Erythroblast (primary cell): ENCODE measurements around the gene TOX2.

Experiments
- GATA1 ChIP-seq: IDR thresholded peaks from 2 replicates; pipeline ENCODE4 v1.6.1; 2011; ENCODE audit warnings: low read depth, mild to moderate bottlenecking, control low read depth, low read length, moderate library complexity
- POLR2A ChIP-seq: IDR thresholded peaks from 2 replicates; pipeline ENCODE4 v1.6.1; 2011; ENCODE audit warnings: mild to moderate bottlenecking, low read length

- no peak for TF ChIP-seq POLR2A
- no peak for TF ChIP-seq GATA1
Measured at GRCh38 chr20:44028003-44028730, 113.5 kb downstream of the TOX2 start.
